Bronchial epithelial cell (primary cell): ENCODE results near the gene CDK5RAP3. TPM values are rescaled to one million over a fixed set of nuclear protein-coding genes. Genes with fewer than 3 reads are reported as not detected.
A peak's percentile ranks its signal among the peaks of the same experiment; 100 is the strongest.

Experiments used
- DNase-seq: peaks from one replicate; pipeline ENCODE4 v3.0.0-alpha.2; 2010; ENCODE audit warnings: low read depth
- FAIRE-seq: peaks from 2 replicates; lab custom pipeline; 2011; peaks lifted over from hg19 to GRCh38; lab: Jason Lieb, UNC
- H3K27me3 ChIP-seq: 2 replicates; pipeline ENCODE4 v1.5.1; 2011; ENCODE audit warnings: low read length; ENCODE audit not compliant: control insufficient read depth, insufficient read depth
- H3K36me3 ChIP-seq: 2 replicates; pipeline ENCODE4 v1.5.1; 2011; ENCODE audit warnings: low read length; ENCODE audit not compliant: control insufficient read depth, insufficient read depth
- H3K4me3 ChIP-seq: 2 replicates; pipeline ENCODE4 v1.5.1; 2011; ENCODE audit warnings: mild to moderate bottlenecking, low read depth, low read length, control low read depth
- CTCF ChIP-seq: IDR thresholded peaks from 2 replicates; pipeline ENCODE4 v1.5.1; 2011; ENCODE audit warnings: mild to moderate bottlenecking, moderate library complexity, low read length, control low read depth, inconsistent platforms; ENCODE audit not compliant: insufficient read depth, severe bottlenecking
- total RNA-seq: library from RNA; depleted of rRNA; stranded (reverse); fragments of >200 nt; gene quantifications from 2 replicates; pipeline ENCODE4 v1.2.1, GENCODE V29; 2014

Gene CDK5RAP3
- total RNA-seq, 1 donor from 2014 or later: 89.8 TPM

- FAIRE-seq (no peak), DNase-seq (no peak)
- H3K27me3 ChIP-seq: no peaks in the 10 kb centered on the region
- no peak overlapping the region for H3K4me3 ChIP-seq
- no peak for TF ChIP-seq CTCF
- no peaks in the 10 kb centered on the region for H3K36me3 ChIP-seq
These were observed 23.8 kb downstream of the CDK5RAP3 start for GRCh38 chr17:47994724-47995123.

- no peak for FAIRE-seq
- no peaks in the 10 kb centered on the region for H3K27me3 ChIP-seq
- no peak for TF ChIP-seq CTCF
These were observed 24.5 kb downstream of the CDK5RAP3 start for GRCh38 chr17:47995241-47995935.

GRCh38 chr17:47996201-47996600, 25.3 kb downstream of the CDK5RAP3 start:
- no peak for TF ChIP-seq CTCF
- no peak for DNase-seq
- Histone ChIP-seq H3K27me3 (no peaks in the 10 kb centered on the region), H3K36me3 (no peaks in the 10 kb centered on the region), H3K4me3 (no peak overlapping the region)
- no peak for FAIRE-seq

More at GRCh38 chr17:47995241-47995935, 24.5 kb downstream of the CDK5RAP3 start:
- Histone ChIP-seq H3K36me3 (no peaks in the 10 kb centered on the region), H3K4me3 (no peak overlapping the region)
- DNase-seq: no peak

- H3K4me3 ChIP-seq: no peak overlapping the region
- no peaks in the 10 kb centered on the region for H3K36me3 ChIP-seq
- TF ChIP-seq CTCF: no peak
- FAIRE-seq: no peak
- no peak for DNase-seq
- no peaks in the 10 kb centered on the region for H3K27me3 ChIP-seq
These were observed 26.7 kb downstream of the CDK5RAP3 start for GRCh38 chr17:47997586-47997985.

- Histone ChIP-seq H3K27me3 (no peaks in the 10 kb centered on the region), H3K36me3 (no peaks in the 10 kb centered on the region), H3K4me3 (no peak overlapping the region)
- TF ChIP-seq CTCF: no peak
- no peak for FAIRE-seq
- DNase-seq: no peak
These were observed 27.1 kb downstream of the CDK5RAP3 start for GRCh38 chr17:47998044-47998443.

- DNase-seq (peak; percentile 63), FAIRE-seq (no peak)
- Histone ChIP-seq H3K27me3 (no peaks in the 10 kb centered on the region), H3K36me3 (no peaks in the 10 kb centered on the region), H3K4me3 (no peak overlapping the region)
- TF ChIP-seq CTCF: peak; percentile 1
These were observed 28.7 kb downstream of the CDK5RAP3 start for GRCh38 chr17:47999582-47999981.
